Activated CD4-positive, CD25-positive, alpha-beta regulatory T cell treated with anti-CD3 and anti-CD28 coated beads, Interleukin-2, amount 50 U/mL, for 24 hours (primary cell): Measurements from ENCODE around the gene PITPNB.

Experiments used
- ATAC-seq, 2 donors: fragments of 150-1000 bp; cut with Tn5 transposase; one replicate each; pipeline ENCODE4 v1.10.0; 2021; ENCODE audit warnings: mild to moderate bottlenecking in 1 of 2, moderate library complexity in 1 of 2

Gene PITPNB

GRCh38 chr22:27918341-27919221 is 475 bp downstream of the PITPNB start:
- peak; percentile 15 to 26 for ATAC-seq

GRCh38 chr22:27915986-27916385 is 3.1 kb downstream of the PITPNB start:
- ATAC-seq = no peak

- ATAC-seq = no peak
Observed at GRCh38 chr22:27913162-27913741, 5.8 kb downstream of the PITPNB start.

GRCh38 chr22:27912101-27912500 is 7.0 kb downstream of the PITPNB start:
- no peak for ATAC-seq

GRCh38 chr22:27911330-27911729 is 7.7 kb downstream of the PITPNB start:
- no peak for ATAC-seq

GRCh38 chr22:27906241-27906640 is 12.8 kb downstream of the PITPNB start:
- ATAC-seq = no peak

- ATAC-seq = no peak
Observed at GRCh38 chr22:27905653-27906052, 13.4 kb downstream of the PITPNB start.

- ATAC-seq = peak; percentile 93
Observed at GRCh38 chr22:27903805-27904473, 15.1 kb downstream of the PITPNB start.

- no peak for ATAC-seq
Observed at GRCh38 chr22:27900153-27900552, 18.9 kb downstream of the PITPNB start.

GRCh38 chr22:27896245-27896644 is 22.8 kb downstream of the PITPNB start:
- peak; percentile 25 to 58 for ATAC-seq

- ATAC-seq = peak; percentile 80 to 90
Observed at GRCh38 chr22:27895600-27895999, 23.5 kb downstream of the PITPNB start.

- ATAC-seq = no peak
Observed at GRCh38 chr22:27892811-27893210, 26.2 kb downstream of the PITPNB start.

- no peak for ATAC-seq
Observed at GRCh38 chr22:27892064-27892463, 27.0 kb downstream of the PITPNB start.

GRCh38 chr22:27888310-27888709 is 30.7 kb downstream of the PITPNB start:
- no peak for ATAC-seq

- no peak for ATAC-seq
Observed at GRCh38 chr22:27886843-27887151, 32.3 kb downstream of the PITPNB start.

- no peak for ATAC-seq
Observed at GRCh38 chr22:27885977-27886842, 32.8 kb downstream of the PITPNB start.

GRCh38 chr22:27883656-27884350 is 35.3 kb downstream of the PITPNB start:
- no peak for ATAC-seq

- no peak for ATAC-seq
Observed at GRCh38 chr22:27882507-27883290, 36.4 kb downstream of the PITPNB start.

GRCh38 chr22:27881421-27881820 is 37.6 kb downstream of the PITPNB start:
- ATAC-seq = no peak

GRCh38 chr22:27880778-27881394 is 38.2 kb downstream of the PITPNB start:
- peak in 1 of 2 donors; percentile 43 for ATAC-seq

GRCh38 chr22:27879923-27880322 is 39.1 kb downstream of the PITPNB start:
- peak; percentile 61 to 62 for ATAC-seq
